Measurements from ENCODE around the gene OR7A17.

GRCh38 chr19:14830702-14831101, 55.2 kb downstream of the OR7A17 start:
- no peak for TF ChIP-seq GABPA (IDR thresholded peaks at IDR 0.05; ENCODE audit: low read depth)
- no peak for TF ChIP-seq EP300 (IDR thresholded peaks at IDR 0.05; ENCODE audit: borderline replicate concordance in 1 of 2, low read depth in 1 of 2, low read length in 1 of 2)
- no peak for TF ChIP-seq CTCF (IDR thresholded peaks at IDR 0.05)
- TF ChIP-seq, protein P1, sequence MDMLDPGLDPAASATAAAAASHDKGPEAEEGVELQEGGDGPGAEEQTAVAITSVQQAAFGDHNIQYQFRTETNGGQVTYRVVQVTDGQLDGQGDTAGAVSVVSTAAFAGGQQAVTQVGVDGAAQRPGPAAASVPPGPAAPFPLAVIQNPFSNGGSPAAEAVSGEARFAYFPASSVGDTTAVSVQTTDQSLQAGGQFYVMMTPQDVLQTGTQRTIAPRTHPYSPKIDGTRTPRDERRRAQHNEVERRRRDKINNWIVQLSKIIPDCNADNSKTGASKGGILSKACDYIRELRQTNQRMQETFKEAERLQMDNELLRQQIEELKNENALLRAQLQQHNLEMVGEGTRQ (IDR thresholded peaks at IDR 0.05; ENCODE audit: borderline replicate concordance, low read depth, low read length) = no peak
- TF ChIP-seq POLR2AphosphoS5 (IDR thresholded peaks at IDR 0.05; ENCODE audit: low read depth, low read length) = no peak
- TF ChIP-seq NFIC (IDR thresholded peaks at IDR 0.05; ENCODE audit: borderline replicate concordance) = no peak
- no peak for TF ChIP-seq RCOR1 (IDR thresholded peaks at IDR 0.05; ENCODE audit: low read length)
- no peak for TF ChIP-seq MAX (IDR thresholded peaks at IDR 0.05; ENCODE audit: low read depth)
- TF ChIP-seq FOSL2 (IDR thresholded peaks at IDR 0.05; ENCODE audit: borderline replicate concordance, low read depth) = no peak
- no peak for TF ChIP-seq RFX5 (IDR thresholded peaks at IDR 0.05; ENCODE audit: low read length)

Measured in SK-N-SH (cell line).